Peyer's patch (tissue), 4 donors: ENCODE results near the gene GNG10. TPM values are rescaled to one million over a fixed set of nuclear protein-coding genes. Genes with fewer than 3 reads are reported as not detected.
"Not testable (repeated sequence)": the region's sequence is repeated elsewhere in the genome, so short reads cannot be mapped to it uniquely, and the experiment has no call there.

Source experiments
- DNase-seq, 3 donors: peaks; one replicate each; pipeline ENCODE4 v3.0.0-alpha.2; 2017 to 2019
- H3K27ac ChIP-seq, 4 donors: fragments of 200-600 bp; sonication (generic); one replicate each; pipeline ENCODE4 v1.5.1; 2016 to 2019
- H3K27me3 ChIP-seq, 2 donors: fragments of 200-600 bp; sonication (generic); one replicate each; pipeline ENCODE4 v1.5.1; 2019
- H3K36me3 ChIP-seq, 3 donors: fragments of 200-600 bp; sonication (generic); one replicate each; pipeline ENCODE4 v1.5.1; 2016 to 2019
- H3K4me1 ChIP-seq, 4 donors: fragments of 200-600 bp; sonication (generic); one replicate each; pipeline ENCODE4 v1.5.1; 2016 to 2019
- H3K4me3 ChIP-seq, 4 donors: fragments of 200-600 bp; sonication (generic); 1 replicate in 3 of 4; 2 replicates in 1 of 4; pipeline ENCODE4 v1.5.1; 2016 to 2019; ENCODE audit warnings: mild to moderate bottlenecking in 1 of 4
- H3K9me3 ChIP-seq, 4 donors: fragments of 200-600 bp; sonication (generic); one replicate each; pipeline ENCODE4 v1.5.1; 2016 to 2019; ENCODE audit warnings: mild to moderate bottlenecking in 1 of 4
- CTCF ChIP-seq, 6 experiments: fragments of 450-650 bp in 4 of 6; fragments of 200-600 bp in 2 of 6; sonication (generic) in 1 of 6; IDR thresholded peaks; one replicate each; pipeline ENCODE4 v1.5.1; 2017 to 2019; ENCODE audit warnings: antibody characterized with exemption in 6 of 6, mild to moderate bottlenecking in 3 of 6, moderate library complexity in 1 of 6
- POLR2A ChIP-seq, 2 donors: fragments of 450-650 bp; IDR thresholded peaks; one replicate each; pipeline ENCODE4 v1.5.1; 2017; ENCODE audit warnings: antibody characterized with exemption in 2 of 2, mild to moderate bottlenecking in 2 of 2, moderate library complexity in 2 of 2
- total RNA-seq, 4 donors: library from RNA; depleted of rRNA; stranded (reverse); fragments of >200 nt; gene quantifications; one replicate each; pipeline ENCODE4 v1.1.0, GENCODE V29; 2016

The GNG10 gene
- total RNA-seq, 4 donors from 2014 or later = 15.8 to 64.4 (median 31.5) TPM

DNA sequence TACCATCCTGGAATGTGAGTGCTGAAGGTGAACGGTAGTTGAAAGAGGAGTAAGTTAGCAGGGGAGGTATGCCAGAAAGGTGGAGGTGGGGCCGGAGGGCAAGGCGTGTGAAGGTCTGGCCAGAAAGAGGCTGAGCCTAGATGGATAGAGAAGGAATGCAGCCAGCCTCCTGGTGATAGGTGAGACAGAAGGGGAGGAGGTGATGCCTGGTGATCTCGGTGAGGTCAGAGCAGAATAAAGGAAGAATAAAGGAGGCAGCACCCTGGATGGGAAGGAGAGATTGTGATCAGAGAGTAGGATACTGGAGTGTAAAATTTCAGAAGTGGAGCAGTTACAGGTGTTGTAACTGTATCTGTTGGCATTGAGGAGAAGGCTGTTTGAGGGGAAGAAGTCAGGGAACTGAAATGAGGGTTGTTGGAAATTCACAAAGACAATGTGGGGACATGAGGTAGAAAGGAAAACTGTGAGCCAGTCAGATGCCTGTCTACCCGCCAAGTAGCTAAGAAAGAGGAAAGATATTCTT, 2.0 kb downstream of the GNG10 start:
- no peaks in the 10 kb centered on the region for H3K9me3 ChIP-seq
- H3K27me3 ChIP-seq = no peaks in the 10 kb centered on the region
- no peak for DNase-seq
- H3K4me1 ChIP-seq = peaks cover 0 to 12% (median 0%) of the 10 kb centered on the region in 4 donors
- H3K4me3 ChIP-seq = no peak overlapping the region
- no peak for TF ChIP-seq POLR2A (IDR thresholded peaks at IDR 0.05)
- TF ChIP-seq CTCF (IDR thresholded peaks at IDR 0.05) = no peak
- no peak overlapping the region for H3K27ac ChIP-seq
- H3K36me3 ChIP-seq = peaks cover 0 to 17% (median 0%) of the 10 kb centered on the region in 3 donors

GRCh38 chr9:111668026-111668573, 6.7 kb downstream of the GNG10 start:
- no peaks in the 10 kb centered on the region for H3K9me3 ChIP-seq
- H3K4me3 ChIP-seq = no peak overlapping the region
- no peak for TF ChIP-seq POLR2A (IDR thresholded peaks at IDR 0.05)
- TF ChIP-seq CTCF (IDR thresholded peaks at IDR 0.05) = no peak
- H3K4me1 ChIP-seq = peaks cover 0 to 2% (median 0%) of the 10 kb centered on the region in 4 donors
- H3K36me3 ChIP-seq = peaks cover 0 to 32% (median 0%) of the 10 kb centered on the region in 3 donors
- H3K27me3 ChIP-seq = no peaks in the 10 kb centered on the region
- no peak overlapping the region for H3K27ac ChIP-seq
- DNase-seq = no peak

GRCh38 chr9:111668601-111669000, 7.2 kb downstream of the GNG10 start:
- H3K4me1 ChIP-seq, H3K27me3 ChIP-seq, DNase-seq, H3K4me3 ChIP-seq, H3K27ac ChIP-seq, H3K9me3 ChIP-seq: not testable (repeated sequence)
- H3K36me3 ChIP-seq = peaks cover 0 to 32% (median 0%) of the 10 kb centered on the region in 3 donors

GRCh38 chr9:111674319-111674718, 12.9 kb downstream of the GNG10 start:
- no peaks in the 10 kb centered on the region for H3K9me3 ChIP-seq
- no peak overlapping the region for H3K4me3 ChIP-seq
- TF ChIP-seq CTCF (IDR thresholded peaks at IDR 0.05) = no peak
- no peak for TF ChIP-seq POLR2A (IDR thresholded peaks at IDR 0.05)
- DNase-seq = no peak
- H3K27me3 ChIP-seq = no peaks in the 10 kb centered on the region
- H3K4me1 ChIP-seq = no peaks in the 10 kb centered on the region
- no peak overlapping the region for H3K27ac ChIP-seq
- H3K36me3 ChIP-seq = peaks cover 0 to 17% (median 0%) of the 10 kb centered on the region in 3 donors

DNA sequence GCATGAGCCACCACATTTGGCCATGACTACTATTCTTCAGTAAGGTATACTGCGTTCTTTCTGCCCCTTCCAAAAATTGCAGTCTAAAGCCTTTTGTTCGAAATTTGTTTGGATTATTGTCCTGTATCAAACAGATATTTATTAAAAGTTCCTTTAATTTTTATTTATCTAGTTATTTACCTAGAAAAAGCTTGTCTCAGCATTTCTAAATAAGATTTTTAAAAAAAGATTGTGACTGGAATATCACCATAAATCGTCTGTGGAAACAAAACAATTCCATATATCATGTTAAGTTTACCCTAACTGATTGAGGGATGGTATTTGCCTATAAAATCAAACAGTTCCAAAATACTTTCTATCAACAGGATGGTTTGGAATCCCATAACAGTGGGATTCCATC, 14.7 kb downstream of the GNG10 start:
- DNase-seq = no peak
- Histone ChIP-seq H3K27me3 (no peaks in the 10 kb centered on the region), H3K4me1 (no peaks in the 10 kb centered on the region), H3K27ac (no peak overlapping the region), H3K36me3 (peaks cover 0 to 5% (median 0%) of the 10 kb centered on the region in 3 donors), H3K4me3 (no peak overlapping the region), H3K9me3 (no peaks in the 10 kb centered on the region)
- no peak for TF ChIP-seq CTCF (IDR thresholded peaks at IDR 0.05)
- no peak for TF ChIP-seq POLR2A (IDR thresholded peaks at IDR 0.05)

- DNase-seq = no peak
- no peaks in the 10 kb centered on the region for H3K4me1 ChIP-seq
- H3K27ac ChIP-seq = no peak overlapping the region
- TF ChIP-seq CTCF (IDR thresholded peaks at IDR 0.05) = no peak
- TF ChIP-seq POLR2A (IDR thresholded peaks at IDR 0.05) = no peak
- peaks cover 0 to 5% (median 0%) of the 10 kb centered on the region in 3 donors for H3K36me3 ChIP-seq
- no peaks in the 10 kb centered on the region for H3K27me3 ChIP-seq
- H3K9me3 ChIP-seq = no peaks in the 10 kb centered on the region
- no peak overlapping the region for H3K4me3 ChIP-seq
Observed at GRCh38 chr9:111678293-111678692, 16.9 kb downstream of the GNG10 start.
